Activated CD4-positive, alpha-beta T cell treated with anti-CD3 and anti-CD28 coated beads, Interleukin-2, amount 50 U/mL, for 16 hours (primary cell): ENCODE data around the gene LTV1.

Source experiments
- DNase-seq: peaks from one replicate; pipeline ENCODE4 v3.0.0-alpha.2; 2020

The LTV1 gene

GRCh38 chr6:143896126-143896860 lies 53.2 kb downstream of the LTV1 start:
- no peak for DNase-seq

GRCh38 chr6:143900358-143900757 lies 57.2 kb downstream of the LTV1 start:
- no peak for DNase-seq

DNA sequence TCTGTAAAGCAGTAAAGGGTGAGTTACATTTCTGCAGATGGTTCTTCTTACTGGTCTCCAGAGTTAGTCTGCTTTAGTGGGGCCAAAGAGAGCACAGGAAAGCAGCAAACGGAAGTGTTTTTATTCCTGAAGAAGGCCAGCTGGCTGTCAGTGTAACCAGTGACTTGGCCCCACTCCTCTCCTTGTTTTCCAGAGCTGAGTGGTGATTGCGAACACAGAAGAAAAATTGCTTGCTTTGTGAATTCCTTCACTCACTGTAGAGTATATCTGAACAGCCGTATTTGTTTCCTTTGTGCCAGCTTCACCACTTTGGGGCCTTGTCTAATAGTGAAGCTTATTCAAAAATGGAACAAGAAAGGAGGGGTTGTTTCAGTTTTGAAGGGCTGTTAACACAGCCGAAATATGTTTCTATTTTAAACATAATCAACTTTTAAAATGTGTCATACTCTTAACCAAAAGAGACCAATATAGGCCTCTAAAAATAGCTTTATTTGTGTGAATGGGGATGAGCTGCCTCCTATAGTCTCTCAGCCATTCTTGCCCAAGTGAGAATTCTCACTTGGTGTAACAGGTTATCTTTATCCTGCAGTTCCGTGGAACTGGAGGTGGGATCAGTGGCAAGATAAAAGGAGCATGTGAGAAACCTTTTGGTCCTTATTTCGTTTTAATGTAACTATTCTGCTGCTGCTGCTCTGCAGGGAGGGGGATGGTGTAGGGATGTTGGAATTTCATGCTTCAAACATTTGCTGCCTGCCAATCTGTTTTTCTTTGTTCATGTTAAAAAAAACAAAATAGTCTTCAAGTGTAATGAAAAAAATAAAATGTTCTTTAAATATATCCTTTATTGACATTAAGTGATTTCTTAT lies 59.0 kb downstream of the LTV1 start:
- DNase-seq, result peak; percentile 67

DNA sequence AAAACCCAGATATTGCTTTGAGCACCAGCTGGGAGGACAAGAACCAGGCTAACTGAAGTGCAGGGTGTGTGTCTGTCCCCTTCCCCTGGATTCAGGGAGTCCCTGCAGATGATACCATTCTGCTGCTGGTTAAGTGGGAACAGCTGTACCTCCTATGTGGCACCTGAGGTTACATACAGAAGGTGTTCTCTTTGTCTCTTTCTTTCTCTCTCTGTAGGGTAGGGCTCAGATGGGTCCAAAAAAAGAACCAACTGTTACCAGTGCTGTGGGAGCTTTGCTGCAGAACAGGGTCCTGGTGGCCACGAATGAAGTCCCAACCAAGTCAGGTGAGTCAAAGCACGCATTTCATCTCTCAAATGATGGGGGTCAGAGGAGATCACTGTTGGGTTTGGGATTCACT lies 59.7 kb downstream of the LTV1 start:
- no peak for DNase-seq

- no peak for DNase-seq
These were observed 67.9 kb downstream of the LTV1 start for GRCh38 chr6:143911028-143911427.

GRCh38 chr6:143912671-143913070 lies 69.5 kb downstream of the LTV1 start:
- DNase-seq, result no peak
